GM08714 (cell line): ENCODE results near the gene NUP98.

Experiments used
- H3K4me3 ChIP-seq: fragments of 200-500 bp; sonication (Bioruptor generic); 2 replicates; pipeline ENCODE4 v1.5.1; 2014; ENCODE audit warnings: mild to moderate bottlenecking, low read length, inconsistent platforms
- ZNF274 ChIP-seq: IDR thresholded peaks from 2 replicates; pipeline ENCODE4 v1.6.1; 2012; ENCODE audit warnings: mild to moderate bottlenecking, low read depth, low read length

Gene NUP98

DNA sequence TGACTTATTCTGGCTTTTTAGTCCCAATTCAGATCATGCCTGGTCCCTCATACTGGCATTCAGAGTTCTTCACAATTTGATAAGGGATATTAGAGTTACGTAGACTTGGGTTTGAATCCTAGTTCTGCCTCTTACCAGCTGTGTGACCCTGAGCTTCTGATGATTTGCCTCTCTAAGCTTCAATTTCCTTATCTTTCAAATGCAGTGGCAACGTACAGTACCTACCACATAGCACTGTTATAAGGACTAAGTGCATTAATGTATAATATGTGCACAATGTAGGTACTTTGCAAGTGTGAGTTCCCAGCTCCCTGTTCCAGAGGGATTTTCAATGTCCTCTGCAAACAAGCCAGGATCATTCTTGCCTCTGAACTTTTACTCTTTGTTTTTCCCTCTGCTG is 36.1 kb upstream of the NUP98 start:
- no peak for TF ChIP-seq ZNF274
- no peak overlapping the region for H3K4me3 ChIP-seq

DNA sequence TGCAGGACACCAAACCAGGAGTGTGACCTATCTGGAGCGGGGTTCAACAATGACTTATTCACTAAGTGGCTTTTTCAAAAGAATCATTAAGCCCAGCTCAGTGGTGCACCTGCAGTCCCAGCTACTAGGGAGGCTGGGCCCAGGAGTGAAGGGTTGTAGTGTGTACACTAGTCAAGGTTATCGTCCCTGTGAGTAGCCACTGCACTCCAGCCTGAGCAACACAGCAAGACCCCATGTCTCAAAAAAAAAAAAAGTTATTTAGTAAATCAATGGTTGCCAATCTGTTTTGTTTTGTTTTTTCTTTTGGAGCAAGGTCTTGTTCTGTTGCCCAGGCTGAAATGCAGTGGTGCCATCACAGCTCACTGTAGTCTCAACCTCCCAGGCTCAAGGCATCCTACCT is 35.5 kb upstream of the NUP98 start:
- no peak for TF ChIP-seq ZNF274
- H3K4me3 ChIP-seq = no peak overlapping the region

- TF ChIP-seq ZNF274 = no peak
- H3K4me3 ChIP-seq = no peak overlapping the region
These were observed 34.3 kb upstream of the NUP98 start for GRCh38 chr11:3831378-3832239.

- TF ChIP-seq ZNF274 = no peak
- no peak overlapping the region for H3K4me3 ChIP-seq
These were observed 33.4 kb upstream of the NUP98 start for GRCh38 chr11:3830730-3831129.

DNA sequence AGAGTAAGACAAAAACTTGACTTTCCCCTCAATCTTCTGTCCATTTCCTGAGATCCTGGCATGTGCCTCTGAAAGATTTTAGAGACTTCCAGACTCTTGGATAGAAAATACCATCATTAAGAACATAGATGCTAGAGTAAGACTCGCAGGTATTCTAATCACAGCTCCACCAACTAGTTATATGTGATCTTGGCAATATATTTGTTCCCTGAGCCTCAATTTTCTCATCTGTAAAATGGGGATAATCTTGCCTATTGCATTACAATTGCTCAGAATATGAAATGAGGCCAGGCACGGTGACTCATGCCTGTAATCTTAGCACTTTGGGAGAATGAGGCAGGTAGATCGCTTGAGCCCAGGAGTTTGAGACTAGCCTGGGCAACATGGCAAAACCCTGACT is 32.7 kb upstream of the NUP98 start:
- no peak overlapping the region for H3K4me3 ChIP-seq
- TF ChIP-seq ZNF274 = no peak

- H3K4me3 ChIP-seq = no peak overlapping the region
- TF ChIP-seq ZNF274 = no peak
These were observed 30.3 kb upstream of the NUP98 start for GRCh38 chr11:3827434-3828186.

DNA sequence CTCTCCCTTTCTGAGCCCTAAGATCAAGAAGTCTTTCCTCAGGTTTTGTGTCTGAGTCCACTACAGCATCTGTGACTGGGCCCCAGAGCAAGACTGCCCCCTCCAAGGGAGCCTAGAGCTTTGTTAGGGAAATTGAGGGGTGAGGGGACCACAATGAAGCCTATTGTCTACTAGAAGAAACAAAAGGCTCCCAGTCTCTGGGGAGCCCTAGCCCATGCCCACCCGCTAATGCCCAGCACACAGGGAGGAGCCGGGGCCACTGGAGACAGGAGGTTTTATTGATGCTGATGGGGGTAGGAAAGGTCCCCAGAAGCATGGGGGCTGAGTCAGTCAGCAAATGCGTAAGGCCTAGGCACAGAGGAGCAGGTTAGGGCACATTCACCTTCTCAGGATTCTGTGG is 29.4 kb upstream of the NUP98 start:
- no peak for TF ChIP-seq ZNF274
- no peak overlapping the region for H3K4me3 ChIP-seq

- TF ChIP-seq ZNF274 = no peak
- no peak overlapping the region for H3K4me3 ChIP-seq
These were observed 28.3 kb upstream of the NUP98 start for GRCh38 chr11:3825473-3826154.

- H3K4me3 ChIP-seq = no peak overlapping the region
- TF ChIP-seq ZNF274 = no peak
These were observed 27.5 kb upstream of the NUP98 start for GRCh38 chr11:3824714-3825472.

GRCh38 chr11:3823762-3824506 is 26.6 kb upstream of the NUP98 start:
- TF ChIP-seq ZNF274 = no peak
- no peak overlapping the region for H3K4me3 ChIP-seq

DNA sequence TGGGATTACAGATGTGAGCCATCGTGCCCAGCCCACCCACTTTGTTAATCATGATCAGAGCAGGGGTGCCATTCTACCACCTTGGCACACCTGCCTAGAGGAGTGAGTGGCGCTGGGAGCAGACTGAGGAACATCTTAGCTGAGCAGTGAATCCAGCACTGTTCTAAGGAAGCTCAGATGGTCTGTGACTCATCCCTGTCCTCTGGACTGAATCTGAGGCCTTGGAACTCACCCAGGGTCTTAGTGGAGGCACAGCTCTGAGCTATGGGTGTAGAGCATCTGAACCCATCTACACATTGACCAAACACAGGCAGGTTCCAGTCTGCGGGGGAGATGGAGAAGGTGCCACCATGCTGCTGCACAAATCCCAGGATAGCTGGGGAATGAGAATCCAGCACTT is 25.9 kb upstream of the NUP98 start:
- no peak overlapping the region for H3K4me3 ChIP-seq
- TF ChIP-seq ZNF274 = no peak

DNA sequence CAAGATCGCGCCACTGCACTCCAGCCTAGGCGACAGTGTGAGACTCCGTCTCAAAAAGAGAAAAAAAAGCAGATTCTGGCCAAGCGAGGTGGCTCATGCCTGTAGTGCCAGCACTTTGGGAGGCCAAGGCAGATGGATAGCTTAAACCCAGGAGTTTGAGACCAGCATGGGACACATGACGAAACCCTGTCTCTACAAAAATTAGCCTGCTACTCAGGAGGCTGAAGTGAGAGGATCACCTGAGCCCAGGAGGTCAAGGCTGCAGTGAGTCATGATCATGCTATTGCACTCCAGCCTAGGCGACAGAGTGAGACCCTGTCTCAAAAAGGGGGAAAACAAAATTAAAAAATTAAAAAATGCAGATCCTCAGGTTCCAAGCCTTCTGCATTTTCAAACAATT is 25.0 kb upstream of the NUP98 start:
- TF ChIP-seq ZNF274 = no peak
- no peak overlapping the region for H3K4me3 ChIP-seq

- TF ChIP-seq ZNF274 = no peak
- no peak overlapping the region for H3K4me3 ChIP-seq
These were observed 23.6 kb upstream of the NUP98 start for GRCh38 chr11:3820971-3821370.
